GM18868 (cell line): ENCODE results near the gene FRK.
"Not testable (repeated sequence)": the region's sequence is repeated elsewhere in the genome, so short reads cannot be mapped to it uniquely, and the experiment has no call there.

ENCODE experiments used
- ATAC-seq: cut with Tn5 transposase; IDR thresholded peaks from one replicate; pipeline ENCODE4 v1.9.1; 2021; ENCODE audit warnings: mild to moderate bottlenecking, moderate library complexity; ENCODE audit not compliant: unreplicated experiment

The FRK gene

DNA sequence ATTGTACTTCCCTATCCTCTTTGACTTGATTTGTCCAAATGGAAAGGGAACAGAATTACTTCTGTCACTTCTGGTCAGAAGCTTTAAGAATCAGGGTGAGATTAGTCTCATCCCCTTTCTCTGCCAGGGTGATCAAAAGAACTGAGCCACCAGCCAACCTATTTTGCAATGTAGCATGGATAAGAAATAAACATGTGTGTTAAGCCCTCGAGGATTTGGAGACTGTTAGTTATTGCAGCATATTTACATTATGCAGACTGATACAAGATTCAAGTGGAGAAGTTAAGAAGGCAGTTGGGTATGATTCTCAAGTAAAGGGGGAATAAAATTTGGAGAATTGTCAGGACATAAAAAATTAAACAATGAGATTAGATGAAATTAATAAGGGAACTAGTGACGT, 106.0 kb downstream of the FRK start:
- ATAC-seq, result no peak

DNA sequence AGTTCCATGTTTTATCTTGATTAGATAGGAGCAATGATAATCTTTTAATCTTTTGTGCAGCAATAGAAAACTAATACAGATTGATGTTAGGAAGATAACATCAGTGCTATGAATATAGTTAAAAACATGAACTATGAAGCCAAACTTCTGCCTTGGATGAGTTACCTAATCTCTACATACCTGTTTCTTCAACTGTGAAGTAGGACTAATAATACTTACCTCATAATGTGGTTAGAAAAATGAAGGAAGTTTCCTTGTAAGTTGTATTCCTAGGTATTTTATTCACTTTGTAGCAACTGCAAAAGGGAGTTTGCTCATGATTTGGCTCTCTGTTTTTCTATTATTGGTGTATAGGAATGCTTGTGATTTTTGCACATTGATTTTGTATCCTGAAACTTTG, 111.9 kb downstream of the FRK start:
- ATAC-seq, result no peak

- ATAC-seq, result no peak
Measured at GRCh38 chr6:115947966-115948541, 112.6 kb downstream of the FRK start.

GRCh38 chr6:115945812-115946211, 114.9 kb downstream of the FRK start:
- no peak for ATAC-seq

GRCh38 chr6:115945306-115945705, 115.4 kb downstream of the FRK start:
- ATAC-seq, result no peak

DNA sequence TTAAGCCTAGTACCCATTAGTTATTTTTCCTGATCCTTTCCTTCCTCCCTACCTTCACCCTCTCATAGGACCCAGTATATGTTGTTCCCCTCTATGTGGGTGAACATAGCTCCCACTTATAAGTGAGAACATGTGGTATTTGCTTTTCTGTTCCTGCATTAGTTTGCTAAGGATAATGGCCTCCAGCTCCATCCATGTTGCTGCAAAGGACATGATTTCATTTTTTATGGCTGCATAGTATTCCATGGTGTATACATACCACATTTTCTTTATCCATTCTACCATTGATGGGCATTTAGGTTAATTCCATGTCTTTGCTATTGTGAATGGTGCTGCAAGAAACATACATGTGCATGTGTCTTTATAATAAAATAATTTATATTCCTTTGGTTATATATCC, 115.9 kb downstream of the FRK start:
- not testable (repeated sequence) for ATAC-seq

DNA sequence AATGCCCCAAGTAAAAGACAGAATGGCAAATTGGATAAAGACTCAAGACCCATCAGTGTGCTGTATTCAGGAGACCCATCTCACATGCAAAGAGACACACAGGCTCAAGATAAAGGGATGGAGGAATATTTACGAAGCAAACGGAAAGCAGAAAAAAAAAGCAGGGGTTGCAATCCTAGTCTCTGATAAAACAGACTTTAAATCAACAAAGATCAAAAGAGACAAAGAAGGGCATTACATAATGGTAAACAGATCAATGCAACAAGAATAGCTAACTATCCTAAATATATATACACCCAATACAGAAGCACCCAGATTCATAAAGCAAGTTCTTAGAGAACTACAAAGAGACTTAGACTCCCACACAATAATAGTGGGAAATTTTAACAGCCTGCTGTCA, 123.2 kb downstream of the FRK start:
- ATAC-seq, result not testable (repeated sequence)

DNA sequence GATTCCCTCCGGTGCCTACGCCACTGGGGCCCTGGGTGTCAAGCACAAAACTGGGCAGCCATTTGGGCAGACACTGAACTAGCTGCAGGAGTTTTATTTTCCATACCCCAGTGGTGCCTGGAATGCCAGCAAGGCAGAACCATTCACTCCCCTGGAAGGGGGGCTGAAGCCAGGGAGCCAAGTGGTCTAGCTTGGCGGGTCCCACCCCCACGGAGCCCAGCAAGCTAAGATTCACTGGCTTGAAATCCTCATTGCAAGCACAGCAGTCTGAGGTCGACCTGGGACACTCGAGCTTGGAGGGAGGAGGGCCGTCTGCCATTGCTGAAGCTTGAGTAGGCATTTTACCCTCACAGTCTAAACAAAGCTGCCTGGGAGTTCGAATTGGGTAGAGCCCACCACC, 125.3 kb downstream of the FRK start:
- no peak for ATAC-seq

GRCh38 chr6:115934829-115935228, 125.9 kb downstream of the FRK start:
- no peak for ATAC-seq

GRCh38 chr6:115934145-115934544, 126.5 kb downstream of the FRK start:
- no peak for ATAC-seq

DNA sequence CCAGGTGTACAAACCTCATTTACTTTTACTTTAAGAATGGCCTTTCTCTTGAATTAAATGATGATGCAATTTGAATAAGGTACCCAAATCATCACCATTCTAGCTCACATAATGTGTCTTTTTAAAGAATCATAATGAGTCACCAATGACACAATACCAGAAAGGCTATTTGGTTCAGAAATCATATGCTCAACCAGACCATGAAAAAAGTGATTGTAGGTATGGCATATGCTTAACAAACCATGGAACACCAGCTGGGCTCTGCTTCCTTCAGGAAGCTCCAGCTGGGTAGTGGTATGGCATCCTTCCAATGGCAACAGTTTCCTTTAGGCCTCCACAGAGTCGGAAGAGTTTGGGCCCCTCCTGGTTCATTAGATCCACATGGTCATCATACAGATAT, 128.2 kb downstream of the FRK start:
- ATAC-seq, result peak; percentile 80

- not testable (repeated sequence) for ATAC-seq
Measured at GRCh38 chr6:115928000-115928399, 132.7 kb downstream of the FRK start.

GRCh38 chr6:115922971-115923370, 137.7 kb downstream of the FRK start:
- ATAC-seq, result no peak

DNA sequence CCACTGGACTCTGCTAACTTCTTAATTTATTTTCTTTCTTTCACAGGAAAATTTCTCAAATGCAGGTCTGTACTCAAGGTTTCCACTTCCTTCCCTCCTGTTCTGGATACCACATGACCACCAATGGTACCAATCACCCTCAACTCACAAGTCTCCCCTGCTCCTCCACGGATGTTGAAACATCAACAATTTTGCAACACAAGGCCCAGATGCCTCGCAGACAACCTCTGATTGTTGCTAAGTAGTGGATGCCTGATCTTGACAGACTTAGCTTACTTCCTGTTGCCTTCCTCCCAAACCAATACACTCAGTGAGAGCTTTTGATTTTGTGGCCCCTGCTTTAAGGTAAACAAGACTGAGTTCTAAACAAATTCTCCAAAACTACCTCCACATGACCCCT, 146.6 kb downstream of the FRK start:
- no peak for ATAC-seq

DNA sequence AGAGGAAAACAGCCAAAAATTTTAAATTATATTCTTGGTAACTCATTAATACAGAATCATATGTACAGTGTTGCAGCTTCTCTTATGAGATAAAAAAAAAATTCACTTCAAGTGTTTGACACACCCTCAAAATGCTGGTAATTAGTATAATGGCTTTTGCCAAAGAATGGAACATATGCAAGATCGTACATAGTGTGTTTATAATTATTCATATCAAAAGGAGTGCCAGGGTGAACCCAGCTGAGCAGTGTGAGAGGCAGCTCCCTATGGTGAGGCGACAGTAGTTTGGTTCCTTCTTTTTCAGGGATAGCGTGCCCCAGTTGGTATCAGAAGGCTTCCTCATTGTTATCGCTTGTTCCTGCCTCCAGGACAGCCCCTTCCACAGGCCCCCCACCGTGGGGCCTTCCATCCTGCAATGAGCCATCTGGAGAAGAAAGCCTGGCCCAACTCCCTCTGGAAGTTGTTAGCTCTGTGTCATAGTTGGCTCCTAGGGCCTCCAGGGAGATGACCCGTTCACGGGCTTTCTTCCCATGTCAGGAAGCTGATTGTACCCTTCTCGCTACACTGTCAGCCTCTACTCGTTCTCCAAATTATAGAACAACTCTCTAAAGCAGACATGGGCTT, 150.7 kb downstream of the FRK start:
- no peak for ATAC-seq

GRCh38 chr6:115908906-115909559, 151.7 kb downstream of the FRK start:
- ATAC-seq, result no peak

- no peak for ATAC-seq
Measured at GRCh38 chr6:115905471-115905870, 155.2 kb downstream of the FRK start.

DNA sequence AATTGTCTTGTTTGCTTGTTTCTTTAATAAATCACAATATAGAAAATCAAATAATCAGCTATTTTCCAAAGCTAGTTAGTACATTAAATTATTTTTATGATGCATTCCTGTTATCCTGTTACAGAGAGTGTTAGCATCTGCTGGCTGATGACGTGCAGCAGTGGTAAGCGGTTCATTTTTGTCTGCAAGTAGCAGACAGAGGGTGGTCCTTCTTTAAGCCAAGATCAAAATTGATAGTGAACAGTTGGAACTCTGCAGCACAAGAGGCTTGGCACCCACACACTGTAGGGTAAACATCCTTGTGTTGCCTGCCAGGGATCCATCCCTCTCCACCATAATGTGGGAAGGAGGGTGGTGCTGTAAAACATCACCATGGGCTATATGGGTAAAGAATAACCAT, 158.3 kb downstream of the FRK start:
- ATAC-seq, result no peak

DNA sequence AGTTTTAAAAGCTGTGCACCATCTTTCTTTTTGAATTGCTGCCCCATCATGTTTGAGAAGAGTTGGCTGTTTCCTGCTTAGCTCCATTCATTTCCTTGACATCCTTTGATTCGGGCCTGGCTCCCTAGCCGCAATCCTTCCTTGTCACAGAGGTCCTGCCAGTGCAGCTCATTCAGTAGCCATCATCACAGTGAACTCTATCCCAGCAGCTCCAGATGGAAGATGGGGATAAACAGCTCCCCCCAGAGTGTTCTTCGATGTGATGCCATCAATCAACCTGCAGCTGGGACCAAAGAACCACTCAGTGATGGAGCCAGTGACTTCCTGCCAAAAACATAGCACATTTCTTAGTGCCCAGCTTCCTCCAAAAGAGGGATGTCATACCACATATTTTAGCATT, 158.8 kb downstream of the FRK start:
- ATAC-seq, result no peak

- ATAC-seq, result peak; percentile 72
Measured at GRCh38 chr6:115899730-115900282, 160.9 kb downstream of the FRK start.

- no peak for ATAC-seq
Measured at GRCh38 chr6:115898246-115898645, 162.4 kb downstream of the FRK start.

- peak; percentile 29 for ATAC-seq
Measured at GRCh38 chr6:115896538-115897129, 164.1 kb downstream of the FRK start.
